Measurements from ENCODE around the gene GGT5. TPM values are rescaled to one million over a fixed set of nuclear protein-coding genes. Genes with fewer than 3 reads are reported as not detected.
A peak's percentile ranks its signal among the peaks of the same experiment; 100 is the strongest.

Gene GGT5
- total and polyA plus RNA-seq, 2 donors: 3.2 to 24.6 TPM

DNA sequence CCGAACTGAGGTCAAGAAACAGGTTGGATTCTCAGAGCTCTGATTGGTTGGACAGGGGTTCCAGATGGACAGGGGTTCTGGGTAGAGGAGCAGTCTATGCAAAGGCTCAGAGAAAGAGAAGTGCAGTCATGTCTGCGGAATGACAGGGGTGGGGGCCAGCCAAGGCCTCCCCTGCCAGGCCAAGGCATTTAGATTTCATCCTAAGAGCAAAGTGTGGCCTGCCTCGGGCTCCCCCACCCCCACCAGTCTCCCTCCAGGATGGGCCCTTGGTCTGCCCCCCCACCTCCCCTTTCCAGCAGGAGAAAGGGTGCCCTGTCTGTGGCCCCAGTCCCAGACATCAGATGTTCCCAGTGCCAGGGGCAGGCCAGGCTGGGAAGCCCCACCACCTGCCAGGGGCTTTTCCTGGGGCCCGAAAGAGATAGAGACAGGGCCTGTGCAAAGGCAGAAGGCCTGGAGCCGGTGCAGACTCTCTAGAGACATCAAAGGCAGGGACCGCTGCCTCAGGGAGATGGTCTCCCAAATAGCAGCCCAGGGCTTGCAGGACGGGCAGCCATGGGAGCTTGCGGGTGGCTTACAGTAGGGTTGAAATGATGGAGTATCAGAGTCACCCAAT lies 54.2 kb downstream of the GGT5 start:
- Histone ChIP-seq H3K4me1 (ENCODE audit: control insufficient read depth in 2 of 2, insufficient read depth in 2 of 2, low read length in 2 of 2) (no peaks in the 10 kb centered on the region), H3K27me3 (ENCODE audit: control insufficient read depth in 2 of 2, insufficient read depth in 1 of 2, low read length in 1 of 2) (no peaks in the 10 kb centered on the region), H3K27ac (ENCODE audit: low read depth in 1 of 2, low read length in 1 of 2) (no peak overlapping the region), H3K36me3 (ENCODE audit: control insufficient read depth in 2 of 2, insufficient read depth in 2 of 2, low read length in 1 of 2) (peaks cover 2 to 6% of the 10 kb centered on the region in 2 donors), H3K9me3 (ENCODE audit: control insufficient read depth in 2 of 2, insufficient read depth in 1 of 2, low read length in 1 of 2) (no peaks in the 10 kb centered on the region), H3K4me3 (ENCODE audit: low read length in 2 of 2) (no peak overlapping the region)
- WGBS: 96% methylated on average over 8 of the region's 8 CpGs
- DNase-seq (ENCODE audit: low read depth in 6 of 9, low spot score in 9 of 9): no peak

- H3K9me3 ChIP-seq (ENCODE audit: control insufficient read depth in 2 of 2, insufficient read depth in 1 of 2, low read length in 1 of 2): no peaks in the 10 kb centered on the region
- 94% methylated on average over 14 of the region's 14 CpGs for WGBS
- H3K27ac ChIP-seq (ENCODE audit: low read depth in 1 of 2, low read length in 1 of 2): no peak overlapping the region
- H3K27me3 ChIP-seq (ENCODE audit: control insufficient read depth in 2 of 2, insufficient read depth in 1 of 2, low read length in 1 of 2): no peaks in the 10 kb centered on the region
- no peak overlapping the region for H3K4me3 ChIP-seq (ENCODE audit: low read length in 2 of 2)
- H3K4me1 ChIP-seq (ENCODE audit: control insufficient read depth in 2 of 2, insufficient read depth in 2 of 2, low read length in 2 of 2): no peaks in the 10 kb centered on the region
- DNase-seq (ENCODE audit: low read depth in 6 of 9, low spot score in 9 of 9): no peak
- peaks cover 2 to 6% of the 10 kb centered on the region in 2 donors for H3K36me3 ChIP-seq (ENCODE audit: control insufficient read depth in 2 of 2, insufficient read depth in 2 of 2, low read length in 1 of 2)
Observed at GRCh38 chr22:24190159-24190540, 54.7 kb downstream of the GGT5 start.

DNA sequence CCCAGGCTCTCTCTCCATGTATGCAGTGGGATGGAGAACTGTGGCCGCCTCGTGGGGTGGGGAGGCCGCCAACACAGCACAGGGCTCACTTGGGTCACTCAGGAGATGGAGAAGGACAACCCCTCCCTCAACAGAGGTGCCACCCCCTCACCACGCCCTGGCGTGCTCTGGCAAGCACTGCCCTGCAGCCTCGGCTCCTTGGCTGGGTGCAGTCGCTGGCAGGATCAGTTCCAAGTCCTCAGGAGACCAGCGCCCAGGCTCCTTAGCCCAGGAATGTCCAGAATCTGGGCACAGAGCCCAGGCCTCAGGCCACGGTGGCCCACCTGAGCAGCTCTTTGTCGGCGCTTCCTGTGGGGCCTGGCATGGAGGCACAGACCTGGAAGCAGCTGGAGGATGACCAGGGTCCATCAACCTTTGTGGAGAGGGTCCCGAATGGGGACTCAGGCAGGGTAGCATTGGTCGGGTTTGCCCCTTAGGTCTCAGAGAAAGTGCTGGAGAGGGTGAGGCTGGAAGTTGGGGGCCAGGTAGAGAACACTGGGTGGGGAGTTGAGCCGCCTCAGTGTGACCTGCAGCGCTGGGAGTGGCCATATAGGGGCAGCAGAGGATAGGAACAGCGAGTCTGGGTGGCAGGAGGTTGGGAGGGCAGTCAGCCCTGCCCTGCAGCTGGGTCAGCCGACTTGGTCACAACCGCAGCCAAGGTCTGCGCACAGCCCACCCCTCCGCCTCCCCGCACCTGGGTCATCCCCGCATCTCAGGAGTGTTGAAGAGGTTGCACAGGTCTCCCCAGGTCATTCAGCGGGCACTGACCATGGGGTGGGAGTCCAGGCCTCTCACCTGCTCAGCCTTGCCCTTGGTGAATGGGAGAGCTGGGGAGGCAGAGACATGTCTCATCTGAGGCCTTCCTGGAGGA lies 55.4 kb downstream of the GGT5 start:
- Histone ChIP-seq H3K4me3 (ENCODE audit: low read length in 2 of 2) (no peak overlapping the region), H3K9me3 (ENCODE audit: control insufficient read depth in 2 of 2, insufficient read depth in 1 of 2, low read length in 1 of 2) (no peaks in the 10 kb centered on the region), H3K4me1 (ENCODE audit: control insufficient read depth in 2 of 2, insufficient read depth in 2 of 2, low read length in 2 of 2) (no peaks in the 10 kb centered on the region), H3K27me3 (ENCODE audit: control insufficient read depth in 2 of 2, insufficient read depth in 1 of 2, low read length in 1 of 2) (no peaks in the 10 kb centered on the region), H3K36me3 (ENCODE audit: control insufficient read depth in 2 of 2, insufficient read depth in 2 of 2, low read length in 1 of 2) (peaks cover 2 to 6% of the 10 kb centered on the region in 2 donors), H3K27ac (ENCODE audit: low read depth in 1 of 2, low read length in 1 of 2) (no peak overlapping the region)
- peak in 3 of 9 donors; percentile 36 to 53 (median 44) for DNase-seq (ENCODE audit: low read depth in 6 of 9, low spot score in 9 of 9)
- WGBS: 63% methylated on average over 23 of the region's 23 CpGs

DNA sequence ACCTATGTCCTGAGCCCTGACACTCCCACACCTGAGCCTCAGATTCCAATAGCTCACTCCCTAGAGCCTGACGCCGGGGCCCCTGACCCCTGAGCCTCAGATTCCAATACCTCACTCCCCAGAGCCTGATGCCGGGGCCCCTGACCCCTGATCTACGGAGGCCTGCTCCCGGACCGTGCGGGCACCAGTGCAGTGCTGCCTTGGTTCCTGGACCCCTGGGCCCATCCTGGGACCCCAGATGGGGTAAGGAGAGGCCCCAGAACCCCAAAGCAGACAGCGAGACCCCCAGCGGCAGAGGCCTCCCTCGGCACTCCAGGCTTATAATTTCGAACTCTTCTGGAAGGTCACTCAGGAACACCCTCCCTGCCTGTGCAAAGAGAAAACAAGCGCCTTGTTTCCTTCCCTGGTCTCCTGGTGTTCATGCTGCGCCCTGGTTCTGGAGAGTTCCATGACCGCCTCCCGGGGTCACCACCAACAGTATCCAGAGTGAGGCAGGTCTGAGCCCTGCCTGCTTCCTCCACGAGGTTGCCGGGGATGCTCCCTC lies 56.1 kb downstream of the GGT5 start:
- H3K27me3 ChIP-seq (ENCODE audit: control insufficient read depth in 2 of 2, insufficient read depth in 1 of 2, low read length in 1 of 2): no peaks in the 10 kb centered on the region
- no peaks in the 10 kb centered on the region for H3K9me3 ChIP-seq (ENCODE audit: control insufficient read depth in 2 of 2, insufficient read depth in 1 of 2, low read length in 1 of 2)
- no peak for DNase-seq (ENCODE audit: low read depth in 6 of 9, low spot score in 9 of 9)
- no peaks in the 10 kb centered on the region for H3K4me1 ChIP-seq (ENCODE audit: control insufficient read depth in 2 of 2, insufficient read depth in 2 of 2, low read length in 2 of 2)
- no peak overlapping the region for H3K27ac ChIP-seq (ENCODE audit: low read depth in 1 of 2, low read length in 1 of 2)
- H3K36me3 ChIP-seq (ENCODE audit: control insufficient read depth in 2 of 2, insufficient read depth in 2 of 2, low read length in 1 of 2): peaks cover 2 to 6% of the 10 kb centered on the region in 2 donors
- WGBS: 91% methylated on average over 17 of the region's 17 CpGs
- no peak overlapping the region for H3K4me3 ChIP-seq (ENCODE audit: low read length in 2 of 2)

DNA sequence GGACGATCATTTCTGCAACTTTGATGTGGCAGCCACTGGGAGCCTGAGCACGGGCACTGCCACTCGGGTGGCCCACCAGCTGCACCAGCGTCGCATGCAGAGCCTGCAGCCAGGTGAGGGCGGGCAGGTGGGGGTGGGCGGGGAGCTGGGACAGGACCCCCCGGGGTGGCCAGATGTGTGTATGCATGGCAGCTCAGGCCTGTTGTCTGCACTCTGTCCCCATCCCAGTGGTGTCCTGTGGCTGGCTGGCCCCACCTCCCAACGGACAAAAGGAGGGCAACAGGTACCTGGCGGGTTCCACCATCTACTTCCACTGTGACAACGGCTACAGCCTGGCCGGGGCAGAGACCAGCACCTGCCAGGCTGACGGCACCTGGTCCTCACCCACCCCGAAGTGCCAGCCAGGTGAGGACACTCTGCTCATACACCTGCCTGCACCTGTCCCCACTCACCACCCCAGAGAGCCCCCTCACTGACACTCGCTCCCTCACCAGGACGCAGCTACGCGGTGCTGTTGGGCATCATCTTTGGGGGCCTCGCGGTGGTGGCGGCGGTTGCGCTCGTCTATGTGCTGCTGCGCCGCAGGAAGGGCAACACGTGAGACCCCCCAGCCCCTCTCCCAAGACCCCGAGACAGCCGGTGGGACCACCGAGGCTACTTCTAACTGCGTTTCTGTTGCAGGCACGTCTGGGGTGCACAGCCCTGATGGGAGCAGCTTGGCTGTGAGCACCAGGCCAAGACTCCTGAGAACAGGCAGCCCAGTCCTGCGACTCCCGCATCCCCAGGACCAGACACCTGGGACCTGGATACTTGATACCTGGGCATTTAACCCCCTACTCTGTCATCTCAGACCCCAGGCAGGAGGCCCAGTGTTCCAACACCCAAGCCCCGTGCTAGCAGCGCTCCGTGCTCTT lies 56.9 kb downstream of the GGT5 start:
- H3K4me3 ChIP-seq (ENCODE audit: low read length in 2 of 2): no peak overlapping the region
- H3K27me3 ChIP-seq (ENCODE audit: control insufficient read depth in 2 of 2, insufficient read depth in 1 of 2, low read length in 1 of 2): no peaks in the 10 kb centered on the region
- peaks cover 2 to 6% of the 10 kb centered on the region in 2 donors for H3K36me3 ChIP-seq (ENCODE audit: control insufficient read depth in 2 of 2, insufficient read depth in 2 of 2, low read length in 1 of 2)
- no peaks in the 10 kb centered on the region for H3K9me3 ChIP-seq (ENCODE audit: control insufficient read depth in 2 of 2, insufficient read depth in 1 of 2, low read length in 1 of 2)
- DNase-seq (ENCODE audit: low read depth in 6 of 9, low spot score in 9 of 9): no peak
- WGBS: 96% methylated on average over 37 of the region's 37 CpGs
- no peak overlapping the region for H3K27ac ChIP-seq (ENCODE audit: low read depth in 1 of 2, low read length in 1 of 2)
- no peaks in the 10 kb centered on the region for H3K4me1 ChIP-seq (ENCODE audit: control insufficient read depth in 2 of 2, insufficient read depth in 2 of 2, low read length in 2 of 2)

DNA sequence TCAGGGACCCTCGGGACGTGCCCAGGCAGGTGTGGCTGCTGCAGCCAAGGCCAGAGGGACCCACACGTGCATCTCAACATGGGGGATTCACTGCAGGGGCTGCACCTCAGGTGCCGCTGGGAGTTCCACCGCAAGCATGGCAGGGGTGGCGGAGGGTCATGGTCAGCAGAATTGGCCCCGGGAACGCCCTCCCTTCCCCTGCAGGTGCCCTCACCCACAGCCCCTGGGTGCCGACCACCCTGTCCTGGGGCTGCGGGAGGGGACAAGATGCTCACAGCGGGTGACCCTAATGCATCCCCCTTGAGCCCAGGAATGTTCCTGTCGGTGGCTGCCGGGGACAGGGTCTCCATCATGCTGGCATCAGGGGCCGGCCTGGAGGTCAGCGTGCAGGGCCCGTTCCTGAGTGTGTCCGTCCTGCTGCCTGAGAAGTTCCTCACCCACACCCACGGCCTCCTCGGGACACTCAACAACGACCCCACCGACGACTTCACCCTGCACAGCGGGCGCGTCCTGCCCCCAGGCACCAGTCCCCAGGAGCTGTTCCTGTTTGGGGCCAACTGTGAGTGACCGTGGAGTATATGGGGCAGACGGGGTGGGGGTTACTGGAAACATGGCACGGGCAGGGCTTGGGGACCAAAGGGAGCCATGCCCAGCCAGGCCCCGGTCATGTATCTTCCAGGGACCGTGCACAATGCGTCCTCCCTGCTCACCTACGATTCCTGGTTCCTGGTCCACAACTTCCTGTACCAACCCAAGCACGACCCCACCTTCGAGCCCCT lies 57.8 kb downstream of the GGT5 start:
- H3K27ac ChIP-seq (ENCODE audit: low read depth in 1 of 2, low read length in 1 of 2): no peak overlapping the region
- no peaks in the 10 kb centered on the region for H3K27me3 ChIP-seq (ENCODE audit: control insufficient read depth in 2 of 2, insufficient read depth in 1 of 2, low read length in 1 of 2)
- no peaks in the 10 kb centered on the region for H3K9me3 ChIP-seq (ENCODE audit: control insufficient read depth in 2 of 2, insufficient read depth in 1 of 2, low read length in 1 of 2)
- WGBS: 96% methylated on average over 34 of the region's 34 CpGs
- H3K4me3 ChIP-seq (ENCODE audit: low read length in 2 of 2): no peak overlapping the region
- no peaks in the 10 kb centered on the region for H3K4me1 ChIP-seq (ENCODE audit: control insufficient read depth in 2 of 2, insufficient read depth in 2 of 2, low read length in 2 of 2)
- H3K36me3 ChIP-seq (ENCODE audit: control insufficient read depth in 2 of 2, insufficient read depth in 2 of 2, low read length in 1 of 2): peaks cover 2 to 6% of the 10 kb centered on the region in 2 donors
- DNase-seq (ENCODE audit: low read depth in 6 of 9, low spot score in 9 of 9): no peak

DNA sequence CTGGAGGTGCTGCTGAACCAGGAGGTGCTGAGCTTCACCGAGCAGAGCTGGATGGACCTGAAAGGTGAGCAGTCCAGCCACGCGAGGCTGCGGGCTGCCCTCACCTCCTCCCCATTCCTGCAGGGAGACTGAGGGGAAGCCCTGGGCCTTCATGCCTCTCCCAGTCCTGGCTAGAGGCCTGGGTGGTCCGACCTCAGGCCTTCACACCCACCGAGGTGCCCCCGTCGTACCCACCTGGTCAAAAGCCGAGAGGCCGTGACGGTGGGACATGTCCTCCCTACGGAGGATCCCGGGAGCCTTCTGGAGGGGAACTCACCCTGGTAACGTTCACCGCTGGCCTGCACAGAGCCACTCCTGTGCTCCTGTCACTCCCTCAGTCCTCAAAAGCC lies 58.5 kb downstream of the GGT5 start:
- Histone ChIP-seq H3K4me3 (ENCODE audit: low read length in 2 of 2) (no peak overlapping the region), H3K27ac (ENCODE audit: low read depth in 1 of 2, low read length in 1 of 2) (no peak overlapping the region), H3K36me3 (ENCODE audit: control insufficient read depth in 2 of 2, insufficient read depth in 2 of 2, low read length in 1 of 2) (peaks cover 2 to 6% of the 10 kb centered on the region in 2 donors), H3K9me3 (ENCODE audit: control insufficient read depth in 2 of 2, insufficient read depth in 1 of 2, low read length in 1 of 2) (no peaks in the 10 kb centered on the region), H3K4me1 (ENCODE audit: control insufficient read depth in 2 of 2, insufficient read depth in 2 of 2, low read length in 2 of 2) (no peaks in the 10 kb centered on the region), H3K27me3 (ENCODE audit: control insufficient read depth in 2 of 2, insufficient read depth in 1 of 2, low read length in 1 of 2) (no peaks in the 10 kb centered on the region)
- DNase-seq (ENCODE audit: low read depth in 6 of 9, low spot score in 9 of 9): no peak
- WGBS: 96% methylated on average over 15 of the region's 15 CpGs

Data from thymus (tissue), 11 donors.